H9 (cell line): ENCODE data around the gene RAI2. TPM values are rescaled to one million over a fixed set of nuclear protein-coding genes. Genes with fewer than 3 reads are reported as not detected.

Source experiments
- DNase-seq: peaks from one replicate; pipeline ENCODE4 v3.0.0-alpha.2; 2017
- H2AFZ ChIP-seq: one replicate; pipeline ENCODE4 v1.6.1; 2013; ENCODE audit warnings: mild to moderate bottlenecking, low read length, control low read depth, moderate library complexity
- H2AK5ac ChIP-seq: 2 replicates; pipeline ENCODE4 v1.6.1; 2013; ENCODE audit warnings: low read length, control low read depth, mixed read lengths; ENCODE audit not compliant: insufficient read length
- H2BK120ac ChIP-seq: one replicate; pipeline ENCODE4 v1.6.1; 2013; ENCODE audit warnings: low read depth, mild to moderate bottlenecking, low read length, control low read depth, inconsistent platforms; ENCODE audit not compliant: poor library complexity, severe bottlenecking
- H2BK12ac ChIP-seq: 2 replicates; pipeline ENCODE4 v1.6.1; 2013; ENCODE audit warnings: low read length, control low read depth, mixed read lengths, low read depth; ENCODE audit not compliant: insufficient read length
- H2BK15ac ChIP-seq: 2 replicates; pipeline ENCODE4 v1.6.1; 2013; ENCODE audit warnings: low read depth, low read length, control low read depth
- H2BK20ac ChIP-seq: one replicate; pipeline ENCODE4 v1.6.1; 2013; ENCODE audit warnings: low read depth, mild to moderate bottlenecking, low read length, control low read depth, inconsistent platforms; ENCODE audit not compliant: poor library complexity, severe bottlenecking
- H2BK5ac ChIP-seq: 2 replicates; pipeline ENCODE4 v1.6.1; 2013; ENCODE audit warnings: low read length, control low read depth, mixed read lengths; ENCODE audit not compliant: insufficient read length
- H3K14ac ChIP-seq: 2 replicates; pipeline ENCODE4 v1.6.1; 2013; ENCODE audit warnings: low read length, control low read depth; ENCODE audit not compliant: insufficient read depth
- H3K18ac ChIP-seq: 2 replicates; pipeline ENCODE4 v1.6.1; 2013; ENCODE audit warnings: low read depth, mild to moderate bottlenecking, mixed read lengths, low read length, control low read depth; ENCODE audit not compliant: insufficient read length
- H3K23ac ChIP-seq: 2 replicates; pipeline ENCODE4 v1.6.1; 2013; ENCODE audit warnings: low read length, control low read depth, mixed read lengths, low read depth; ENCODE audit not compliant: insufficient read length
- H3K23me2 ChIP-seq: 2 replicates; pipeline ENCODE4 v1.6.1; 2013; ENCODE audit warnings: low read depth, mild to moderate bottlenecking, mixed read lengths, low read length, control low read depth; ENCODE audit not compliant: insufficient read length, poor library complexity, severe bottlenecking
- H3K27ac ChIP-seq: 2 replicates; pipeline ENCODE4 v1.5.1; 2013; ENCODE audit warnings: low read length, control low read depth, mixed read lengths, low read depth; ENCODE audit not compliant: insufficient read length
- H3K27me3 ChIP-seq: 2 replicates; pipeline ENCODE4 v1.6.1; 2013; ENCODE audit warnings: low read length, control low read depth, inconsistent platforms; ENCODE audit not compliant: insufficient read depth
- H3K4ac ChIP-seq: 2 replicates; pipeline ENCODE4 v1.6.1; 2013; ENCODE audit warnings: low read depth, mild to moderate bottlenecking, control low read depth, inconsistent platforms, low read length, moderate library complexity
- H3K4me1 ChIP-seq: 2 replicates; pipeline ENCODE4 v1.6.1; 2013; ENCODE audit warnings: low read length, control low read depth, inconsistent platforms; ENCODE audit not compliant: insufficient read depth
- H3K4me2 ChIP-seq: 2 replicates; pipeline ENCODE4 v1.6.1; 2013; ENCODE audit warnings: low read length, control low read depth, mixed read lengths; ENCODE audit not compliant: insufficient read length, insufficient read depth
- H3K56ac ChIP-seq: 2 replicates; pipeline ENCODE4 v1.6.1; 2013; ENCODE audit warnings: low read depth, mild to moderate bottlenecking, mixed read lengths, low read length, control low read depth; ENCODE audit not compliant: insufficient read length
- H3K79me1 ChIP-seq: 2 replicates; pipeline ENCODE4 v1.6.1; 2013; ENCODE audit warnings: low read depth, mild to moderate bottlenecking, moderate library complexity, low read length, control low read depth, inconsistent platforms; ENCODE audit not compliant: insufficient read depth, poor library complexity, severe bottlenecking
- H3K79me2 ChIP-seq: 2 replicates; pipeline ENCODE4 v1.6.1; 2013; ENCODE audit warnings: low read length, control low read depth, inconsistent platforms; ENCODE audit not compliant: insufficient read depth
- H3K9ac ChIP-seq: 2 replicates; pipeline ENCODE4 v1.6.1; 2013; ENCODE audit warnings: low read length, control low read depth, mixed read lengths; ENCODE audit not compliant: insufficient read length; ENCODE audit errors: extremely low read depth
- H3K9me3 ChIP-seq: one replicate; pipeline ENCODE4 v1.6.1; 2013; ENCODE audit warnings: low read depth, low read length, inconsistent platforms; ENCODE audit not compliant: control insufficient read depth
- H3T11ph ChIP-seq: one replicate; pipeline ENCODE4 v1.6.1; 2013; ENCODE audit warnings: mild to moderate bottlenecking, low read length, control low read depth, inconsistent platforms
- H4K20me1 ChIP-seq: one replicate; pipeline ENCODE4 v1.6.1; 2013; ENCODE audit not compliant: control insufficient read depth, insufficient read length, insufficient read depth
- H4K5ac ChIP-seq: 2 replicates; pipeline ENCODE4 v1.6.1; 2013; ENCODE audit warnings: low read depth, mild to moderate bottlenecking, mixed read lengths, low read length, control low read depth; ENCODE audit not compliant: insufficient read length
- H4K8ac ChIP-seq: replicated peaks from 2 replicates; pipeline ENCODE4 v1.6.1; 2013; ENCODE audit warnings: low read length, control low read depth, mixed read lengths, low read depth; ENCODE audit not compliant: insufficient read length
- H4K91ac ChIP-seq: 2 replicates; pipeline ENCODE4 v1.6.1; 2013; ENCODE audit warnings: low read depth, mild to moderate bottlenecking, moderate library complexity, mixed read lengths, low read length, control low read depth; ENCODE audit not compliant: insufficient read length
- H3K27ac Mint-ChIP-seq, 3 experiments: 2 replicates in 2 of 3; 3 replicates in 1 of 3; pipeline ENCODE4 v1.8.0; 2020 to 2021; ENCODE audit warnings: mixed read lengths in 3 of 3, mild to moderate bottlenecking in 1 of 3, moderate library complexity in 1 of 3
- H3K27me3 Mint-ChIP-seq: 2 replicates; pipeline ENCODE4 v1.8.0; 2021; ENCODE audit warnings: low read depth, mild to moderate bottlenecking, moderate library complexity, mixed read lengths
- H3K36me3 Mint-ChIP-seq, 3 experiments: 2 replicates in 2 of 3; 3 replicates in 1 of 3; pipeline ENCODE4 v1.8.0; 2020 to 2021; ENCODE audit warnings: low read depth in 3 of 3, mixed read lengths in 3 of 3; ENCODE audit not compliant: insufficient read depth in 1 of 3
- H3K4me1 Mint-ChIP-seq, 2 experiments: 2 replicates each; pipeline ENCODE4 v1.8.0; 2020; ENCODE audit warnings: mixed read lengths in 2 of 2
- H3K4me3 Mint-ChIP-seq, 2 experiments: 2 replicates in 1 of 2; 3 replicates in 1 of 2; pipeline ENCODE4 v1.8.0; 2020 to 2021; ENCODE audit warnings: mild to moderate bottlenecking in 2 of 2, mixed read lengths in 2 of 2, moderate library complexity in 1 of 2
- H3K9me3 Mint-ChIP-seq, 2 experiments: 2 replicates in 1 of 2; 3 replicates in 1 of 2; pipeline ENCODE4 v1.8.0; 2020; ENCODE audit warnings: mild to moderate bottlenecking in 2 of 2, mixed read lengths in 2 of 2, moderate library complexity in 1 of 2
- WGBS: extraction: QIAGEN DNeasy Blood & Tissue Kit; methylation state at CpG from one replicate; pipeline ENCODE4 v1.1.7; 2013; ENCODE audit warnings: missing lambda C conversion rate, low lambda C conversion rate, mixed read lengths; ENCODE audit not compliant: insufficient read length; ENCODE audit errors: extremely low coverage; 5-methylcytosine and 5-hydroxymethylcytosine counted together
- total RNA-seq: library from RNA; stranded (reverse); gene quantifications from 2 replicates; pipeline ENCODE4 v1.2.1, GENCODE V29; 2021
- TF ChIP-seq, protein P1 (sequence below): fragments of 200-600 bp; sonication (generic); conservative IDR thresholded peaks from 3 replicates; pipeline ENCODE4 v1.8.0; 2021; ENCODE audit warnings: antibody characterized with exemption, mild to moderate bottlenecking

The RAI2 gene
- total RNA-seq, 1 experiment from 2014 or later, result 0.72 TPM

DNA sequence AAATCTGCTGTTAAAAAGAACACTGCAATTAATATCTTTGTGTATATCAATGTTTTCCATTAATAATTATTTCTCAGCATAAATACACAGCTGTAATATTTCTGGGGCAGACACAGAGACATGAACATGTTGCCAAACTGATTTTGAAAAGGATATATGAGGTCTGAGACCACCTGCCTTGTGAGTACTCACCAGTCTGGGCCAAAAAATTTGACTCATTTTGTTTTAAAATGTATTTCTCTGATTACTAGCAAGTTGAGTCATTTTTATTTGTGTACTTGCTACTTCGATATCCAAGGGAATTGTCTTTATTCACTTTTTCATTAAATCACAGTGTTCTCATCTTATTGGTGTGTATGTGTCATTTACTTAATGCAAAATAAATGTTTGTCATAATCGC is 8.5 kb upstream of the RAI2 start:
- H3K9me3 Mint-ChIP-seq, result peaks cover 57% of the 10 kb centered on the region in 2 experiments
- TF ChIP-seq, protein P1, sequence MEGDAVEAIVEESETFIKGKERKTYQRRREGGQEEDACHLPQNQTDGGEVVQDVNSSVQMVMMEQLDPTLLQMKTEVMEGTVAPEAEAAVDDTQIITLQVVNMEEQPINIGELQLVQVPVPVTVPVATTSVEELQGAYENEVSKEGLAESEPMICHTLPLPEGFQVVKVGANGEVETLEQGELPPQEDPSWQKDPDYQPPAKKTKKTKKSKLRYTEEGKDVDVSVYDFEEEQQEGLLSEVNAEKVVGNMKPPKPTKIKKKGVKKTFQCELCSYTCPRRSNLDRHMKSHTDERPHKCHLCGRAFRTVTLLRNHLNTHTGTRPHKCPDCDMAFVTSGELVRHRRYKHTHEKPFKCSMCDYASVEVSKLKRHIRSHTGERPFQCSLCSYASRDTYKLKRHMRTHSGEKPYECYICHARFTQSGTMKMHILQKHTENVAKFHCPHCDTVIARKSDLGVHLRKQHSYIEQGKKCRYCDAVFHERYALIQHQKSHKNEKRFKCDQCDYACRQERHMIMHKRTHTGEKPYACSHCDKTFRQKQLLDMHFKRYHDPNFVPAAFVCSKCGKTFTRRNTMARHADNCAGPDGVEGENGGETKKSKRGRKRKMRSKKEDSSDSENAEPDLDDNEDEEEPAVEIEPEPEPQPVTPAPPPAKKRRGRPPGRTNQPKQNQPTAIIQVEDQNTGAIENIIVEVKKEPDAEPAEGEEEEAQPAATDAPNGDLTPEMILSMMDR, result no peak
- WGBS, result no CpG with 5 or more reads among the region's 2 CpGs

More for the DNA sequence above, 8.5 kb upstream of the RAI2 start:
- Histone ChIP-seq H3K27ac (no peak overlapping the region), H3K4me1 (no peaks in the 10 kb centered on the region), H3K23me2 (no peaks in the 10 kb centered on the region), H3K9me3 (peaks cover 13% of the 10 kb centered on the region), H2BK15ac (no peak overlapping the region), H3K56ac (no peak overlapping the region), H3K79me1 (no peaks in the 10 kb centered on the region), H4K91ac (no peak overlapping the region), H4K20me1 (no peaks in the 10 kb centered on the region), H3K4me2 (no peak overlapping the region), H3T11ph (no peak overlapping the region), H3K23ac (no peak overlapping the region), H3K4ac (no peak overlapping the region), H2BK120ac (no peak overlapping the region), H3K27me3 (no peaks in the 10 kb centered on the region), H4K5ac (no peak overlapping the region), H4K8ac (no peak overlapping the region), H2BK12ac (no peak overlapping the region), H2AFZ (no peak overlapping the region), H2AK5ac (no peak overlapping the region), H2BK20ac (no peak overlapping the region), H3K9ac (no peak overlapping the region), H3K14ac (no peak overlapping the region), H3K18ac (no peak overlapping the region), H2BK5ac (no peak overlapping the region), H3K79me2 (no peaks in the 10 kb centered on the region)
- Mint-ChIP-seq H3K27me3 (peaks cover 23% of the 10 kb centered on the region), H3K4me1 (no peaks in the 10 kb centered on the region), H3K4me3 (no peak overlapping the region), H3K36me3 (no peaks in the 10 kb centered on the region; a peak in 2 of 7 replicates), H3K27ac (no peak overlapping the region)
- no peak for DNase-seq
